Activated CD8-positive, alpha-beta T cell treated with anti-CD3 and anti-CD28 coated beads for 36 hours (primary cell): ENCODE data around the gene SLC2A13. TPM values are rescaled to one million over a fixed set of nuclear protein-coding genes. Genes with fewer than 3 reads are reported as not detected.

ENCODE experiments used
- ATAC-seq: fragments of 200-7000 bp; cut with Tn5 transposase; one replicate; pipeline ENCODE4 v1.10.0; 2021; ENCODE audit warnings: mild to moderate bottlenecking, moderate library complexity
- CTCF ChIA-PET: fragments of 350-600 bp; sonication (Branson Sonifier 250); formaldehyde crosslinking; loops from one replicate; lab custom pipeline; 2021; ENCODE audit warnings: antibody characterized with exemption; lab: Charles Lee
- POLR2A ChIA-PET: fragments of 350-600 bp; sonication (Branson Sonifier 250); formaldehyde crosslinking; loops from one replicate; lab custom pipeline; 2021; ENCODE audit warnings: antibody characterized with exemption; lab: Charles Lee
- DNase-seq: peaks from one replicate; pipeline ENCODE4 v3.0.0-alpha.2; 2020
- H3K27ac Mint-ChIP-seq: one replicate; pipeline ENCODE4 v1.8.0; 2021; ENCODE audit warnings: mild to moderate bottlenecking, mixed read lengths
- H3K27me3 Mint-ChIP-seq: one replicate; pipeline ENCODE4 v1.8.0; 2021; ENCODE audit warnings: mixed read lengths
- H3K36me3 Mint-ChIP-seq: one replicate; pipeline ENCODE4 v1.8.0; 2021; ENCODE audit warnings: low read depth, mixed read lengths
- H3K4me1 Mint-ChIP-seq: one replicate; pipeline ENCODE4 v1.8.0; 2021; ENCODE audit warnings: low read depth, mixed read lengths
- H3K4me3 Mint-ChIP-seq: one replicate; pipeline ENCODE4 v1.8.0; 2021; ENCODE audit warnings: mild to moderate bottlenecking, moderate library complexity, mixed read lengths
- H3K9me3 Mint-ChIP-seq: one replicate; pipeline ENCODE4 v1.8.0; 2021; ENCODE audit warnings: mixed read lengths
- CTCF ChIP-seq: fragments of 200-600 bp; IDR thresholded peaks from one replicate; pipeline ENCODE4 v1.8.0; 2022; ENCODE audit warnings: antibody characterized with exemption, mild to moderate bottlenecking
- intact Hi-C: fragments of 100-400 bp; cut with micrococcal nuclease; formaldehyde crosslinking; loops from one replicate; pipeline ENCODE4 v1.10.0; 2022
- total RNA-seq, 2 experiments: library from RNA; stranded (reverse); gene quantifications; one replicate each; pipeline ENCODE4 v1.2.3, GENCODE V29; 2021

SLC2A13 gene
- total RNA-seq, 2 experiments from 2014 or later = 9.0 to 9.3 TPM

DNA sequence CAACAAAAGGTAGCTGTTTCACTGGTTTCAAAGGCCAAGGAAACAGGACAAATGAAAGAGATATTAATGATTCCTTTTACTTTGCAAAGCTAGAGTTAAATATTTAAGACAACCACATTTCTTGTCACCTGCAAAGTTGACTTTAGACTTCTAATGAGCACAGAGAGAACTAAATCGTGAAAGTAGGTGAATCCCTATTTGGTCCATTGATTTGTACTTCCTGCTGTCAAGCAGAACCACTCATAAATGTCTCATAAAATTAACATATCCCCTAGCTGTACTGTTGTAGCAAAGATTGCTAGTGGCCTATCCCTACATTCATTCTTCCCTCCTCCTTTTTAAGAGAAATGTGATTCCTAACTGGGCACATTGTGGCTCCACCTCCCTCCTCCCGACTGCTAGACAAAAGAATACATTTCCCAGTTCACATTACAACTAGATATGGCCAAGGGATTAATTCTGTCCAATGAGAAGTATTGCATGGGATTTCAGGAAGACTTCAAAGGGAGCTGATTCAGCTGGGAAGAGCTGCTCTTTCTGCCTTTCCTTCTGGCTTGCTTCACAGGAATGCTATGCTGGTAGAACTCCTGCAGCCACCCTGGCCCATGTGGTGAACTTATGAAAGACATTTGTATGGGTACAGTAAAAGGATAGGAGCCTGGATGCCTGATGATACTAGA, 258.8 kb downstream of the SLC2A13 start:
- Mint-ChIP-seq H3K27ac (no peak overlapping the region), H3K4me3 (no peak overlapping the region), H3K36me3 (no peaks in the 10 kb centered on the region), H3K4me1 (no peaks in the 10 kb centered on the region), H3K9me3 (no peaks in the 10 kb centered on the region), H3K27me3 (no peaks in the 10 kb centered on the region)
- DNase-seq (no peak), ATAC-seq (no peak)
- TF ChIP-seq CTCF = no peak
- intact Hi-C loops = no loop called here
- POLR2A ChIA-PET = no interaction called here
- CTCF ChIA-PET = interaction anchor here (0.9 kb wide), 1 partner anchor 144 kb away, joined by 3 read pairs; no protein-coding TSS in a partner anchor

DNA sequence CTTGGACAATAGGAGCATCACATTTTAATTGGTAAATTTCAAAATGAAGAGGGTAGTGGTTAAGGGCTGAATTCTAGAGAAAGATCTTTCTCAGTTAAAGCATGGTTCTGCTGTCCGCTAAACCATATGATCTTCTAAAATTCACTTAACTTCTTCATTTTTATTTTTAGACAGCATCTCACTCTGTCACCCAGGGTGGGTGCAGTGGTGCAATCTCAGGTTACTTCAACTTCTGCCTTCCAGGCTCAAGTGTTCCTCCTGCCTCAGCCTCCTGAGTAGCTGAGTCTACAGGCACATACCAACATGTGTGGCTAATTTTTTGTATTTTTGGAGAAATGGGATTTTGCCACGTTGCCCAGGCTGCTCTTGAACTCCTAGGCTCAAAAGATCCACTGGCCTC, 259.6 kb downstream of the SLC2A13 start:
- ChIA-PET CTCF (interaction anchor here (0.9 kb wide), 1 partner anchor 144 kb away, joined by 3 read pairs; no protein-coding TSS in a partner anchor), POLR2A (no interaction called here)
- intact Hi-C loops = no loop called here
- no peak overlapping the region for H3K27ac Mint-ChIP-seq
- no peaks in the 10 kb centered on the region for H3K4me1 Mint-ChIP-seq
- ATAC-seq (no peak), DNase-seq (no peak)
- TF ChIP-seq CTCF = no peak
- H3K4me3 Mint-ChIP-seq = no peak overlapping the region
- H3K27me3 Mint-ChIP-seq = no peaks in the 10 kb centered on the region
- no peaks in the 10 kb centered on the region for H3K9me3 Mint-ChIP-seq
- H3K36me3 Mint-ChIP-seq = no peaks in the 10 kb centered on the region

DNA sequence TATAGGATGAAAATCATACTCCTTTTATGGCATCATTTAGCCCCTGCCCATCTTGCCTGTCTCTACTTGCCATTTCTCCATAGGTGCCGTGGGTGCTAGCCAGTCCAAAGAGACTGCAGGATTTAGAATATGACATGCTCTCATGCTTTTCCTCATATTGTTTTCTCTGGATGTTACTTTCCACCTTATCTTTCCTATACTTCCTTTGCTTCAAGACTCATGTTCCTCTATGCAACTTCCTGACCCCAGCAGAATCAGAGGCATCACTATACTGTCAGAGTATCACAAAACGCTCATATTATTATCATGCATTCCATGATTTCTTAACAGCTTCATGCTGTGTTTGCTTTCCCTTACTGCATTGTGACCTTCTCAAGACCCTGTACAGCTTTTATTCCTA, 265.5 kb downstream of the SLC2A13 start:
- no peak for TF ChIP-seq CTCF
- DNase-seq (no peak), ATAC-seq (no peak)
- no peak overlapping the region for H3K27ac Mint-ChIP-seq
- no peaks in the 10 kb centered on the region for H3K4me1 Mint-ChIP-seq
- POLR2A ChIA-PET = no interaction called here
- no peaks in the 10 kb centered on the region for H3K27me3 Mint-ChIP-seq
- no peaks in the 10 kb centered on the region for H3K36me3 Mint-ChIP-seq
- H3K4me3 Mint-ChIP-seq = no peak overlapping the region
- CTCF ChIA-PET = no interaction called here
- intact Hi-C loops = no loop called here
- no peaks in the 10 kb centered on the region for H3K9me3 Mint-ChIP-seq

GRCh38 chr12:39839072-39839471, 266.8 kb downstream of the SLC2A13 start:
- no peak overlapping the region for H3K4me3 Mint-ChIP-seq
- DNase-seq (no peak), ATAC-seq (no peak)
- ChIA-PET CTCF (no interaction called here), POLR2A (no interaction called here)
- H3K27me3 Mint-ChIP-seq = no peaks in the 10 kb centered on the region
- H3K36me3 Mint-ChIP-seq = no peaks in the 10 kb centered on the region
- intact Hi-C loops = no loop called here
- no peaks in the 10 kb centered on the region for H3K9me3 Mint-ChIP-seq
- H3K4me1 Mint-ChIP-seq = no peaks in the 10 kb centered on the region
- no peak overlapping the region for H3K27ac Mint-ChIP-seq
- TF ChIP-seq CTCF = no peak

DNA sequence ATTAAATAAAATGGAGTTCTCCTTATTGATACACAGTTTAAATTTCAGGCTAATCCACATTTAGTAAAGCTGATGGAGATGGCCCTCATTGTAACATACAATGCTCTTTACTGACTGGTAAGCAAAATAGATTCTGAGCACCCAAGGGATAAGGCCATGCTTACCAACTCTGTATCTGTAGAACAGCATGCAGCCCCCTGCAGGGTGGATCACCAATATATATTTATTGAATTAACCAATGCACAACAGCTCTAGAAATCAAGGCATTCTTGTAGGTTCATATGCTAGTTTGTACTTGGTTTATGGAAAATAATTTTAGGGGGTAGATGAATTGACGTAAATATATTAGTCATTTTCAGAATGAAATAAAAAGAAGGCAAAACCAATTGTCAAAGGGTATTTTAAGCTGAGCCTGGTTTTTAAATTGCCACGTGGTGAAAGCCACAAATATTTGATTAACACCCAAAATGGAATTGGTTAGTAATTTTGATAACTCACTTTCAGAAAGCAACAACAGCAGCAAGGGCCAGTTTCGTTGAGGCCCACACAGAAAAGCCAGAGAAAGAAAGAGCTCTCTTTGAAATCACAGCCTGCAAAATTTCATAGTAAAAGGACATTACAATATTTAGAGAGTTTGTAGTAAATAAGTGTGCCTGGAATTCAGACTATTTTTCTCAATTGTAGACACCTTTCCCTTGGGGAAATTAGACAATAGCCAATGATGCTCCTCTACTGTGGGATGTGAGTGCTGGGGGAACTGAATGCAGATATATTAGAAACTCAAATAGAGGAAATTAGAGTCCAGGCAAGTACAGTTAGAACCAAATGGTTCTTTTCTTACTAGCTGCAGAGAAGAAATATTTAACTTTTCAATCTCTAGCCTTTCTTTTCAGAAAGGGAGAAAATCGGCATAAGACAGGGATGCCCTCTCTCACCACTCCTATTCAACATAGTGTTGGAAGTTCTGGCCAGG, 270.1 kb downstream of the SLC2A13 start:
- Mint-ChIP-seq H3K36me3 (no peaks in the 10 kb centered on the region), H3K27me3 (no peaks in the 10 kb centered on the region), H3K27ac (no peak overlapping the region), H3K4me1 (no peaks in the 10 kb centered on the region), H3K9me3 (no peaks in the 10 kb centered on the region), H3K4me3 (no peak overlapping the region)
- DNase-seq = no peak
- TF ChIP-seq CTCF = no peak
- POLR2A ChIA-PET = no interaction called here
- CTCF ChIA-PET = no interaction called here
- intact Hi-C loops = no loop called here
- ATAC-seq = no peak
